ENCODE data around the gene NDUFV2. TPM values are rescaled to one million over a fixed set of nuclear protein-coding genes. Genes with fewer than 3 reads are reported as not detected.

NDUFV2 gene
- total and polyA plus RNA-seq, 2 donors (not counting 3 experiments of a cell fraction or from before 2014, with no cell fraction given), result 65.7 to 152 TPM

- dilution Hi-C loops (cut with MboI; ENCODE audit: extremely low pct_ligation_motif_present, low sequenced_read_pairs), result no loop called here
- ChIA-PET POLR2A (no interaction called here), CTCF (no interaction called here)
- Histone ChIP-seq H3K79me2 (ENCODE audit: control insufficient read depth, insufficient read depth, low read length) (peaks cover 18% of the 10 kb centered on the region), H3K4me3 (replicated peaks in 1 of 3; ENCODE audit: insufficient read depth in 1 of 3, low read depth in 1 of 3, low read length in 3 of 3) (no peak overlapping the region), H3K27ac (ENCODE audit: insufficient read depth, low read depth, low read length) (no peak overlapping the region), H3K9ac (replicated peaks; ENCODE audit: extremely low read depth, insufficient read depth, low read length) (no peak overlapping the region), H2AFZ (ENCODE audit: low read depth, low read length) (no peak overlapping the region), H3K4me1 (ENCODE audit: control insufficient read depth, extremely low read depth, insufficient read depth, low read length) (no peaks in the 10 kb centered on the region), H3K9me3 (replicated peaks; ENCODE audit: control insufficient read depth, insufficient read depth, low read length) (no peaks in the 10 kb centered on the region), H3K4me2 (ENCODE audit: insufficient read depth, low read length) (no peak overlapping the region), H3K27me3 (ENCODE audit: control insufficient read depth in 2 of 2, insufficient read depth in 2 of 2, low read length in 2 of 2) (no peaks in the 10 kb centered on the region), H3K36me3 (ENCODE audit: control insufficient read depth in 2 of 2, extremely low read depth in 1 of 2, insufficient read depth in 2 of 2, low read length in 2 of 2) (peaks cover 12 to 32% of the 10 kb centered on the region in 2 experiments), H3K9me1 (replicated peaks; ENCODE audit: control insufficient read depth, extremely low read depth, insufficient read depth, low read length) (no peaks in the 10 kb centered on the region), H4K20me1 (replicated peaks; ENCODE audit: control insufficient read depth, extremely low read depth, insufficient read depth, low read length) (no peaks in the 10 kb centered on the region)
- FAIRE-seq (no peak), DNase-seq (ENCODE audit: low read depth, low spot score) (no peak)
- intact Hi-C loops (cut with micrococcal nuclease), result loop anchor here (10.0 kb wide), 1 partner anchor 425 kb away; the partner anchor contains the start of gene MTCL1
- TF ChIP-seq GATA2 (IDR thresholded peaks at IDR 0.05; ENCODE audit: insufficient read depth, insufficient read length, low read depth, low read length) (no peak), MYC (IDR thresholded peaks at IDR 0.05; ENCODE audit: low read depth, low read length) (no peak), CTCF (IDR thresholded peaks at IDR 0.05; ENCODE audit: extremely low read depth in 1 of 2, insufficient read depth in 1 of 2, low read depth in 1 of 2, low read length in 2 of 2) (no peak), MAX (IDR thresholded peaks at IDR 0.05; ENCODE audit: insufficient read depth, insufficient read length) (no peak), EZH2 (IDR thresholded peaks at IDR 0.05; ENCODE audit: borderline replicate concordance, low read depth, low read length, severe bottlenecking) (no peak), JUN (IDR thresholded peaks at IDR 0.05; ENCODE audit: borderline replicate concordance, insufficient read depth, insufficient read length, low read depth) (no peak), POLR2AphosphoS5 (IDR thresholded peaks at IDR 0.05; ENCODE audit: insufficient read depth, low read depth, low read length) (no peak)
- BruUV-seq (replicated peaks), result no TSS peak
Measured at GRCh38 chr18:9130195-9130594, 27.7 kb downstream of the NDUFV2 start.

Measured in endothelial cell of umbilical vein (primary cell).